BLaER1 (cell line): Measurements from ENCODE around the gene DDX49.
A peak's percentile ranks its signal among the peaks of the same experiment; 100 is the strongest.
"Not testable (repeated sequence)": the region's sequence is repeated elsewhere in the genome, so short reads cannot be mapped to it uniquely, and the experiment has no call there.

ENCODE experiments used
- H3K27ac ChIP-seq: shearing (Covaris generic); formaldehyde crosslinking; 2 replicates; pipeline ENCODE4 v1.8.1; 2022
- H3K27me3 ChIP-seq: shearing (Covaris generic); formaldehyde crosslinking; 2 replicates; pipeline ENCODE4 v1.8.1; 2022
- H3K36me3 ChIP-seq: shearing (Covaris generic); formaldehyde crosslinking; 2 replicates; pipeline ENCODE4 v1.8.1; 2022
- H3K4me1 ChIP-seq: shearing (Covaris generic); formaldehyde crosslinking; 2 replicates; pipeline ENCODE4 v1.8.1; 2022
- H3K4me2 ChIP-seq: shearing (Covaris generic); formaldehyde crosslinking; 2 replicates; pipeline ENCODE4 v1.8.1; 2022
- H3K4me3 ChIP-seq: shearing (Covaris generic); formaldehyde crosslinking; 2 replicates; pipeline ENCODE4 v1.8.1; 2022
- H3K9ac ChIP-seq: shearing (Covaris generic); formaldehyde crosslinking; 2 replicates; pipeline ENCODE4 v1.8.1; 2022
- H3K9me3 ChIP-seq: shearing (Covaris generic); formaldehyde crosslinking; 2 replicates; pipeline ENCODE4 v1.8.1; 2022
- H4K20me1 ChIP-seq: shearing (Covaris generic); formaldehyde crosslinking; 2 replicates; pipeline ENCODE4 v1.8.1; 2022
- Cebpa-rat ChIP-seq: shearing (Covaris generic); IDR thresholded peaks from 2 replicates; pipeline ENCODE4 v1.8.1; 2022

DDX49 gene

GRCh38 chr19:18948075-18948975 lies 28.8 kb downstream of the DDX49 start:
- no peak for TF ChIP-seq Cebpa-rat
- 0 out of 2 replicates have a peak, but pooled peaks cover 6% of the 10 kb centered on the region for H3K4me1 ChIP-seq

GRCh38 chr19:18948976-18949356 lies 29.5 kb downstream of the DDX49 start:
- no peak for TF ChIP-seq Cebpa-rat
- Histone ChIP-seq H3K4me1 (0 out of 2 replicates have a peak, but pooled peaks cover 6% of the 10 kb centered on the region), H3K36me3 (no peaks in the 10 kb centered on the region), H3K27ac (no peak overlapping the region), H3K9me3 (no peaks in the 10 kb centered on the region), H3K9ac (no peak overlapping the region), H3K4me2 (no peak overlapping the region), H3K27me3 (no peaks in the 10 kb centered on the region), H4K20me1 (no peaks in the 10 kb centered on the region), H3K4me3 (no peak overlapping the region)

More at GRCh38 chr19:18948075-18948975, 28.8 kb downstream of the DDX49 start:
- Histone ChIP-seq H3K4me2 (no peak overlapping the region), H3K9ac (no peak overlapping the region), H3K36me3 (no peaks in the 10 kb centered on the region), H3K9me3 (no peaks in the 10 kb centered on the region), H4K20me1 (no peaks in the 10 kb centered on the region), H3K27me3 (no peaks in the 10 kb centered on the region), H3K4me3 (no peak overlapping the region), H3K27ac (no peak overlapping the region)

GRCh38 chr19:18949858-18950257 lies 30.3 kb downstream of the DDX49 start:
- no peak overlapping the region for H3K4me2 ChIP-seq
- H3K9me3 ChIP-seq, result no peaks in the 10 kb centered on the region
- H3K9ac ChIP-seq, result no peak overlapping the region
- no peak overlapping the region for H3K4me3 ChIP-seq
- H3K36me3 ChIP-seq, result no peaks in the 10 kb centered on the region
- no peak overlapping the region for H3K27ac ChIP-seq
- 0 out of 2 replicates have a peak, but pooled peaks cover 6% of the 10 kb centered on the region for H3K4me1 ChIP-seq
- TF ChIP-seq Cebpa-rat, result no peak
- H4K20me1 ChIP-seq, result no peaks in the 10 kb centered on the region
- H3K27me3 ChIP-seq, result no peaks in the 10 kb centered on the region

GRCh38 chr19:18951721-18952281 lies 32.3 kb downstream of the DDX49 start:
- no peak for TF ChIP-seq Cebpa-rat

DNA sequence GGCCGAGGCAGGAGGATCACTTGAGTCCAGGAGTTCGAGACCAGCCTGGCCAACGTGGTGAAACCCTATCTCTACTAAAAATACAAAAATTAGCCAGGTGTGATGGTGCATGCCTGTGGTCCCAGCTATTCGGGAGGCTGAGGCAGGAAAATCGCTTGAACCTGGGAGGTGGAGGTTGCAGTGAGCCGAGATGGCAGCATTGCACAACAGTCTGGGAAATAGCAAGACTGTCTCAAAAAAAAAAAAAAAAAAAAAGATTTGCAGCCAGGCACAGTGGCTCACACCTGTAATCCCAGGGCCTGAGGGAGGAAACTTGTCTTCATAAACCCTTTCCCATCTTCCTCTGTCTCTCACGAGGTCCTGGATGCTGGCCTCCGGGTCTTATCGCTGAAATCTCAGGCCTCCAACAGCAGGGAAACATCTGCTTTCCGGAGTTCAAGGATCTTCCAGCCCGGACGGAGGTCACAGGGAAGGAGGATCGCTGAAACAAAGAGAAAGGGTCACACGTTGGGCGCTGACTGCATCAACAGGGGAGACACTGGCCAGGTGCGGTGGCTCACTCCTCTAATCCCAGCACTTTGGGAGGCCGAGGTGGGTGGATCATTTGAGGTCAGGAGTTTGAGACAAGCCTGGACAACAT lies 33.0 kb downstream of the DDX49 start:
- H3K4me2 ChIP-seq, H3K4me3 ChIP-seq, H3K4me1 ChIP-seq, H3K27me3 ChIP-seq, H3K9me3 ChIP-seq, H3K36me3 ChIP-seq, H3K9ac ChIP-seq, H3K27ac ChIP-seq, H4K20me1 ChIP-seq: not testable (repeated sequence)

More at GRCh38 chr19:18951721-18952281, 32.3 kb downstream of the DDX49 start:
- Histone ChIP-seq H3K9me3 (no peaks in the 10 kb centered on the region), H4K20me1 (no peaks in the 10 kb centered on the region), H3K36me3 (no peaks in the 10 kb centered on the region), H3K9ac (no peak overlapping the region), H3K27ac (no peak overlapping the region), H3K4me3 (no peak overlapping the region), H3K4me2 (no peak overlapping the region), H3K27me3 (no peaks in the 10 kb centered on the region), H3K4me1 (0 out of 2 replicates have a peak, but pooled peaks cover 4% of the 10 kb centered on the region)

DNA sequence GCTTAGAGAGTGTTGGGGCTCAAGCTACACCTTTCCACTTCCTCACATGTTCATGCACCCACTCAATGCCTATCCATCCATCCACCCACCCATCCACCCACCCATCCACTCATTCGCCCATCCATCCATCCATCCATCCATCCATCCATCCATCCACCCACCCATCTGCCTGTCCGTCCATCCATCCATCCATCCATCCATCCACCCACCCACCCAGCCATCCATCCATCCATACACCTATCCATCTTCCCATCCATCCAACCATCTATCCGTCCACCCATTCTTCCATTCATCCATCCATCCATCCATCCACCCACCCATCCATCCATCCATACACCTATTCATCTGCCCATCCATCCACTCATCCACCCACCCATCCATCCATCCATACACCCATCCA lies 34.6 kb downstream of the DDX49 start:
- Histone ChIP-seq H3K27me3 (no peaks in the 10 kb centered on the region), H3K9me3 (no peaks in the 10 kb centered on the region), H3K4me1 (no peaks in the 10 kb centered on the region), H3K9ac (no peak overlapping the region), H4K20me1 (no peaks in the 10 kb centered on the region), H3K4me3 (no peak overlapping the region), H3K36me3 (no peaks in the 10 kb centered on the region), H3K27ac (no peak overlapping the region), H3K4me2 (no peak overlapping the region)
- TF ChIP-seq Cebpa-rat, result no peak

- H3K9me3 ChIP-seq, result no peaks in the 10 kb centered on the region
- no peaks in the 10 kb centered on the region for H3K27me3 ChIP-seq
- no peak overlapping the region for H3K4me2 ChIP-seq
- no peaks in the 10 kb centered on the region for H3K36me3 ChIP-seq
- H3K27ac ChIP-seq, result no peak overlapping the region
- no peaks in the 10 kb centered on the region for H4K20me1 ChIP-seq
- no peaks in the 10 kb centered on the region for H3K4me1 ChIP-seq
- no peak overlapping the region for H3K4me3 ChIP-seq
- no peak overlapping the region for H3K9ac ChIP-seq
- TF ChIP-seq Cebpa-rat, result no peak
Observed at GRCh38 chr19:18955042-18955441, 35.5 kb downstream of the DDX49 start.

DNA sequence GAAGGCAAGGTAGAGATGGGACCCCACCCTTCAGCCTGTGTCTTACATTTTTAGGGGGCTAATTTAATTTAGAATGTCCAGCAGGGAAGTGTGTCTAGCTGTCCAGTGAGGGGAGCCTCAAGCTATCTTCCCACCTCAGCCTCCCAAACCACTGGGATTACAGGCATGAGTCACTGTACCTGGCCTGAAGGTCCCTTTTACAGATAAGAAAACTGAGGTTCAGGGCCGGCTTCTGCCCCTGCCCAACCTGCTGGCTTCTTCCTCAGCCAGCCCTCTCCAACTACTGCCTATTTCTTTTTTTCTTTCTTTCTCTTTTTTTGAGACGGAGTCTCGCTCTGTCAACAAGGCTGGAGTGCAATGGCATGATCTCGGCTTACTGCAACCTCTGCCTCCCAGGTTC lies 40.9 kb downstream of the DDX49 start:
- H3K27me3 ChIP-seq, result no peaks in the 10 kb centered on the region
- no peaks in the 10 kb centered on the region for H3K36me3 ChIP-seq
- no peak overlapping the region for H3K4me3 ChIP-seq
- H3K4me2 ChIP-seq, result no peak overlapping the region
- H3K4me1 ChIP-seq, result peaks cover 5% of the 10 kb centered on the region; the same call in 1 of the 2 replicates
- H3K27ac ChIP-seq, result no peak overlapping the region
- H3K9me3 ChIP-seq, result no peaks in the 10 kb centered on the region
- no peak for TF ChIP-seq Cebpa-rat
- no peaks in the 10 kb centered on the region for H4K20me1 ChIP-seq
- no peak overlapping the region for H3K9ac ChIP-seq

- H3K4me2 ChIP-seq, result peak overlapping the region; percentile 22; the same call in 1 of the 2 replicates
- no peaks in the 10 kb centered on the region for H3K9me3 ChIP-seq
- H4K20me1 ChIP-seq, result no peaks in the 10 kb centered on the region
- H3K9ac ChIP-seq, result no peak overlapping the region
- H3K4me1 ChIP-seq, result peaks cover 10% of the 10 kb centered on the region
- H3K36me3 ChIP-seq, result no peaks in the 10 kb centered on the region
- no peaks in the 10 kb centered on the region for H3K27me3 ChIP-seq
- TF ChIP-seq Cebpa-rat, result no peak
- H3K27ac ChIP-seq, result no peak overlapping the region
- no peak overlapping the region for H3K4me3 ChIP-seq
Observed at GRCh38 chr19:18961767-18962620, 42.5 kb downstream of the DDX49 start.
